A549 (cell line): Measurements from ENCODE around the gene CASP10.

Experiments
- CHD2 ChIP-seq: fragments of 150-350 bp; IDR thresholded peaks from 2 replicates; pipeline ENCODE4 v1.6.1; 2014; ENCODE audit warnings: low read length; ENCODE audit not compliant: partially characterized antibody
- CTCF ChIP-seq: fragments of >200 bp; sonication (Bioruptor Twin); formaldehyde crosslinking; IDR thresholded peaks from 3 replicates; pipeline ENCODE4 v1.5.1; 2016
- HDAC2 ChIP-seq: fragments of 200-600 bp; sonication (generic); IDR thresholded peaks from 2 replicates; pipeline ENCODE4 v1.6.1; 2016
- KDM5A ChIP-seq: fragments of 200-600 bp; sonication (generic); IDR thresholded peaks from 2 replicates; pipeline ENCODE4 v1.6.1; 2016; ENCODE audit warnings: antibody characterized with exemption, mild to moderate bottlenecking
- MAFK ChIP-seq: fragments of 450-650 bp; IDR thresholded peaks from 2 replicates; pipeline ENCODE4 v1.6.1; 2014; ENCODE audit not compliant: partially characterized antibody
- NFE2L2 ChIP-seq: fragments of 150-350 bp; conservative IDR thresholded peaks from 2 replicates; pipeline ENCODE4 v1.6.1; 2014; ENCODE audit warnings: low read length
- POLR2A ChIP-seq: IDR thresholded peaks from 2 replicates; pipeline ENCODE4 v1.6.1; 2012; ENCODE audit warnings: mild to moderate bottlenecking, low read length
- SMC3 ChIP-seq: fragments of >200 bp; sonication (Bioruptor Twin); formaldehyde crosslinking; IDR thresholded peaks from 3 replicates; pipeline ENCODE4 v1.6.1; 2018; ENCODE audit warnings: inconsistent platforms
- USF2 ChIP-seq: fragments of 450-650 bp; IDR thresholded peaks from 2 replicates; pipeline ENCODE4 v1.6.1; 2014; ENCODE audit warnings: antibody characterized with exemption
- TF ChIP-seq, protein P1 (sequence below): IDR thresholded peaks from 2 replicates; pipeline ENCODE4 v1.6.1; 2012; ENCODE audit warnings: low read depth, borderline replicate concordance
- TF ChIP-seq, protein P2 (sequence below): IDR thresholded peaks from 2 replicates; pipeline ENCODE4 v1.6.1; 2012

DNA sequence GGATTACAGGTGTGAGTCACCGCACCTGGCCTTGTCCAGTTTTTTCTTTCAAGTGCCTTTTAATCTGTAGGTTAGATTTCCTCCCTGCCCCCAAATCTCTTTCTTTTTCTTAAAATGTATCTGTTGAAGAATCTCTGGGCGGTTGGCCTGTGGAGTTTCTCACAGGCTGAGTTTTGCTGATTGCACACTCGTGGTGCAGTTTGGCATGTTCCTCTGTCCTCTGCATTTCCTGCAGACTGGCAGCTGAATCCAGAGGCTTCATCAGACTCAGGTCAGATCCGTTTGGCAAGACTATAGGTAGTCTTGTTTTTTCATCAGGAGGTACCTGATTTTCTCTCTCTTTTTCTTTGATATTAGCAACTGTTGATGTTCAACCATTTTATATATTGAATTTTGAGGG, 5.5 kb downstream of the CASP10 start:
- TF ChIP-seq CTCF (no peak), NFE2L2 (no peak), POLR2A (no peak), HDAC2 (no peak), USF2 (no peak), MAFK (no peak), CHD2 (no peak), KDM5A (no peak), SMC3 (no peak)
- TF ChIP-seq, protein P1, sequence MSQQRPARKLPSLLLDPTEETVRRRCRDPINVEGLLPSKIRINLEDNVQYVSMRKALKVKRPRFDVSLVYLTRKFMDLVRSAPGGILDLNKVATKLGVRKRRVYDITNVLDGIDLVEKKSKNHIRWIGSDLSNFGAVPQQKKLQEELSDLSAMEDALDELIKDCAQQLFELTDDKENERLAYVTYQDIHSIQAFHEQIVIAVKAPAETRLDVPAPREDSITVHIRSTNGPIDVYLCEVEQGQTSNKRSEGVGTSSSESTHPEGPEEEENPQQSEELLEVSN: no peak
- TF ChIP-seq, protein P2, sequence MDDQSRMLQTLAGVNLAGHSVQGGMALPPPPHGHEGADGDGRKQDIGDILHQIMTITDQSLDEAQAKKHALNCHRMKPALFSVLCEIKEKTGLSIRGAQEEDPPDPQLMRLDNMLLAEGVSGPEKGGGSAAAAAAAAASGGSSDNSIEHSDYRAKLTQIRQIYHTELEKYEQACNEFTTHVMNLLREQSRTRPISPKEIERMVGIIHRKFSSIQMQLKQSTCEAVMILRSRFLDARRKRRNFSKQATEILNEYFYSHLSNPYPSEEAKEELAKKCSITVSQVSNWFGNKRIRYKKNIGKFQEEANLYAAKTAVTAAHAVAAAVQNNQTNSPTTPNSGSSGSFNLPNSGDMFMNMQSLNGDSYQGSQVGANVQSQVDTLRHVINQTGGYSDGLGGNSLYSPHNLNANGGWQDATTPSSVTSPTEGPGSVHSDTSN: no peak
